Metanephros (tissue), 1 donor: ENCODE data around the gene PIGA. TPM values are rescaled to one million over a fixed set of nuclear protein-coding genes. Genes with fewer than 3 reads are reported as not detected.

ENCODE experiments used
- total RNA-seq: library from RNA; depleted of rRNA; stranded (reverse); fragments of >200 nt; gene quantifications from one replicate; pipeline ENCODE4 v1.2.3, GENCODE V29; 2014

Gene PIGA
- total RNA-seq = 16.2 TPM

GRCh38 chrX:15335135-15336022 lies at the start of gene PIGA:
PIGA (minus strand) TSS chrX:15335523; CDS start chrX:15331930, 3,593 bp downstream.

GRCh38 chrX:15384304-15384703 lies 49.0 kb upstream of the PIGA start, which contains the start of gene VEGFD:
VEGFD (minus strand) TSS chrX:15384413; CDS start chrX:15383946, 467 bp downstream.

DNA sequence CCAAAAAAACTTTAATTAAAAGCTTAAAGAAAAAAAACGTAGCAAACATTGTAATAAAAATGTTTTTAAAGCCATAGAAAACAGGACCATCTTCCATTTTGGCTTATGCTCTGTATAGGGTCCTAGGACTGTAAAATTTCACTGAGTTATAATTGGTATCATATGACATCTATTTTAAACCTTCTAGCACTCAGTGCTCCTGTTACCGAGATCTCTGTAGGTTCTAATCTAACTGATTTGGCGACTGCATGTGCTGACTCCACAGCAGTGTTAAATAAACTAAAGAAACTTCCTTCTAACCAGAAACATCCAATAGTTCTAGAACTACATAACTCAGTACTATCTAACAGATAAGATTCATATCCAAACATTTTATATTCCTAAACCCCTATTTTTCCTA lies 19.8 kb downstream of the PIGA start, which contains the start of gene ASB11:
Gene ASB11, minus strand, starts transcription at position 132 of the 400 bp plus-strand sequence. Its CDS starts 35 bp downstream, at position 97.

DNA sequence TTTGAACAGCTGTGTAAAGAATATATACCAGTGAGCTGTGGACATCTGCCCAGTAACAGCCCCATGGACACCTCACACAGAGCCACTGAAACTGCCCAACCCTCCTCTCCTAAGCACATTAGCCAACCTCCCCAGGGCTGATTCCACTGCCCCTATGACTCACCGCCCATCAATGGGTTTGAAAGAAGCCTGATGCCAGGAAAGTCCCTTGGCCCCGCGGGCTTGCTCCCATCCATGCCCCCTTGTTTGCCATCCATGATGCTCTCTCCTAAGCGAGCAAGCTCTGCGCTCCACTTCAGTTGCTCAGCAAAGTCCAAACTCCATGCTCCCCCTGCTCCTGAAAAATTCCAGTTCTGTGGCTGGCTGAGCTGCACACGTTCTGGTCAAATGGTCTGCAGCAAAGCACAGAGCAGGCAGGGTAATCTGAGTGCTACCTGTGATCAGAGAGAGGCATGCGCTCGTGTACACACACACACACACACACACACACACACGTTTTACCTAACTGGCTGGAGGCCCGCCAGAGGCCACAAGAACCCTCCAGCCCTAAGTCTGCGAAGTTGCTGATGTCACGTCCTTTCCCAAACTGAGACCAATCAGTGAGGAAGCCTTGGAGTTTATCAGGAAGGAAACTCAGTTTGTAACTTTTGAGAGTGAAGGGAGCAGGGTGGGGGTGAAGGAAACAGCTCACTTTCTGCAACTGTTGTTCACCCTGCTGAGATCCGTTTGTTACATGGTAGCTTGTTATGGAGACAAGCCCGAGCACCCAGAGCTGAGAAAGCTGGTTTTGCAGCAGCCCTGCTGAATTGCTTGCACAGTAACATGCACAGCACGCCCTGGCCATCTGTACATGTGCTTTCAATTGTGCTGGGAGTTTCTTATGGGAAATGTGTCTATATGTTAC lies 65.5 kb downstream of the PIGA start, which contains the start of gene ASB9:
Gene ASB9, minus strand, starts transcription at position 466 of the 904 bp plus-strand sequence. Its CDS starts 209 bp downstream, at position 257.

Other genes starting within 250 kb of the PIGA start
- gene ASB9, start 65.4 kb downstream of the PIGA start, total RNA-seq = 11.9 TPM
- 5.3 TPM for gene ASB11, start 19.9 kb downstream of the PIGA start, total RNA-seq
- 0.58 TPM for gene VEGFD, start 48.9 kb upstream of the PIGA start, total RNA-seq
- gene PIR, start 157.8 kb upstream of the PIGA start, total RNA-seq = 4.1 TPM
- 0.70 TPM for gene BMX, start 165.3 kb upstream of the PIGA start, total RNA-seq